HG02623 (cell line): ENCODE measurements around the gene ARHGAP4.

Source experiments
- ATAC-seq: cut with Tn5 transposase; IDR thresholded peaks from one replicate; pipeline ENCODE4 v1.9.1; 2021; ENCODE audit warnings: moderate library complexity; ENCODE audit not compliant: unreplicated experiment

The ARHGAP4 gene

GRCh38 chrX:153908219-153908860, 17.7 kb downstream of the ARHGAP4 start:
- no peak for ATAC-seq

GRCh38 chrX:153907456-153907855, 18.6 kb downstream of the ARHGAP4 start:
- no peak for ATAC-seq

- no peak for ATAC-seq
Observed at GRCh38 chrX:153906126-153906917, 19.7 kb downstream of the ARHGAP4 start.

- no peak for ATAC-seq
Observed at GRCh38 chrX:153905481-153906095, 20.5 kb downstream of the ARHGAP4 start.

GRCh38 chrX:153903991-153904957, 21.8 kb downstream of the ARHGAP4 start, which contains the start of gene AVPR2:
Gene AVPR2 (plus strand): TSS chrX:153904673. CDS start chrX:153905146, 473 bp downstream.
- ATAC-seq, result no peak

GRCh38 chrX:153903238-153903980, 22.7 kb downstream of the ARHGAP4 start:
- ATAC-seq, result no peak

- ATAC-seq, result no peak
Observed at GRCh38 chrX:153902385-153902784, 23.7 kb downstream of the ARHGAP4 start.

- ATAC-seq, result no peak
Observed at GRCh38 chrX:153901753-153902140, 24.3 kb downstream of the ARHGAP4 start.

GRCh38 chrX:153900831-153901752, 25.0 kb downstream of the ARHGAP4 start:
- peak; percentile 60 for ATAC-seq

GRCh38 chrX:153897899-153898298, 28.2 kb downstream of the ARHGAP4 start:
- no peak for ATAC-seq

- no peak for ATAC-seq
Observed at GRCh38 chrX:153889123-153889522, 36.9 kb downstream of the ARHGAP4 start.

GRCh38 chrX:153888344-153888743, 37.7 kb downstream of the ARHGAP4 start:
- ATAC-seq, result no peak

GRCh38 chrX:153887385-153887784, 38.7 kb downstream of the ARHGAP4 start:
- ATAC-seq, result no peak

- no peak for ATAC-seq
Observed at GRCh38 chrX:153886915-153887314, 39.1 kb downstream of the ARHGAP4 start.

GRCh38 chrX:153885968-153886903, 39.8 kb downstream of the ARHGAP4 start, which contains the start of gene L1CAM:
Gene L1CAM (minus strand): TSS chrX:153886173. CDS start chrX:153875836, 10,337 bp downstream.
- ATAC-seq, result no peak

GRCh38 chrX:153885208-153885787, 40.8 kb downstream of the ARHGAP4 start:
- ATAC-seq, result no peak

GRCh38 chrX:153884590-153884989, 41.5 kb downstream of the ARHGAP4 start:
- ATAC-seq, result no peak
